H1 (cell line): ENCODE measurements around the gene FITM1. TPM values are rescaled to one million over a fixed set of nuclear protein-coding genes. Genes with fewer than 3 reads are reported as not detected.
A peak's percentile ranks its signal among the peaks of the same experiment; 100 is the strongest.

Experiments
- CBX5 ChIP-seq: fragments of 300-800, 300-1000 bp; sonication (generic); IDR thresholded peaks from 2 replicates; pipeline ENCODE4 v1.7.1; 2016; ENCODE audit warnings: antibody characterized with exemption, low read length, low read depth
- CBX8 ChIP-seq: fragments of 300-800, 300-1000 bp; sonication (generic); IDR thresholded peaks from 2 replicates; pipeline ENCODE4 v1.7.1; 2016; ENCODE audit warnings: low read depth, low read length, borderline replicate concordance
- CEBPB ChIP-seq: IDR thresholded peaks from 2 replicates; pipeline ENCODE4 v1.6.1; 2012; ENCODE audit warnings: low read depth, low read length
- CREB1 ChIP-seq: IDR thresholded peaks from 2 replicates; pipeline ENCODE4 v1.6.1; 2012; ENCODE audit warnings: inconsistent platforms
- E2F6 ChIP-seq: IDR thresholded peaks from 2 replicates; pipeline ENCODE4 v1.6.1; 2012; ENCODE audit warnings: inconsistent platforms
- EGR1 ChIP-seq: IDR thresholded peaks from 2 replicates; pipeline ENCODE4 v1.6.1; 2011; ENCODE audit warnings: low read depth, low read length, borderline replicate concordance
- EZH2 ChIP-seq: fragments of 200-600 bp; sonication (generic); IDR thresholded peaks from 2 replicates; pipeline ENCODE4 v1.7.1; 2012; ENCODE audit warnings: low read depth, mild to moderate bottlenecking, moderate library complexity, low read length, inconsistent platforms; ENCODE audit not compliant: severe bottlenecking
- GTF2F1 ChIP-seq: IDR thresholded peaks from 2 replicates; pipeline ENCODE4 v1.6.1; 2012; ENCODE audit warnings: low read depth, low read length, improper control_type of control experiment, borderline replicate concordance
- JUND ChIP-seq: IDR thresholded peaks from 2 replicates; pipeline ENCODE4 v1.6.1; 2011; ENCODE audit warnings: mild to moderate bottlenecking, improper control_type of control experiment, low read length
- KDM1A ChIP-seq: fragments of 200-600, 300-600 bp; sonication (generic); IDR thresholded peaks from 2 replicates; pipeline ENCODE4 v1.7.1; 2016; ENCODE audit warnings: mild to moderate bottlenecking, low read length, borderline replicate concordance
- MAFK ChIP-seq: IDR thresholded peaks from 2 replicates; pipeline ENCODE4 v1.6.1; 2012; ENCODE audit warnings: low read depth, mild to moderate bottlenecking, improper control_type of control experiment, low read length
- PHF8 ChIP-seq: fragments of 200-600 bp; sonication (generic); conservative IDR thresholded peaks from 2 replicates; pipeline ENCODE4 v1.7.1; 2012; ENCODE audit warnings: low read depth, mild to moderate bottlenecking, inconsistent platforms, low read length, moderate library complexity
- POLR2A ChIP-seq, 2 experiments: IDR thresholded peaks; 1 replicate in 1 of 2; 2 replicates in 1 of 2; pipeline ENCODE4 v1.6.1; 2011; ENCODE audit warnings: low read depth in 2 of 2, low read length in 2 of 2, mild to moderate bottlenecking in 2 of 2; ENCODE audit errors: control extremely low read depth in 1 of 2
- POU5F1 ChIP-seq: IDR thresholded peaks from 2 replicates; pipeline ENCODE4 v1.6.1; 2011; ENCODE audit warnings: low read depth, mild to moderate bottlenecking, low read length, moderate library complexity
- RAD21 ChIP-seq, 2 experiments: IDR thresholded peaks in 1 of 2; conservative IDR thresholded peaks in 1 of 2; 2 replicates each; pipeline ENCODE4 v1.6.1; 2011; ENCODE audit warnings: low read depth in 2 of 2, low read length in 2 of 2, improper control_type of control experiment in 1 of 2, inconsistent platforms in 1 of 2, mild to moderate bottlenecking in 1 of 2, moderate library complexity in 1 of 2
- RBBP5 ChIP-seq: IDR thresholded peaks from 2 replicates; pipeline ENCODE4 v1.7.1; 2012; ENCODE audit warnings: low read depth, mild to moderate bottlenecking, inconsistent platforms, low read length, moderate library complexity, borderline replicate concordance
- SAP30 ChIP-seq: fragments of 300-600 bp; sonication (generic); IDR thresholded peaks from 2 replicates; pipeline ENCODE4 v1.7.1; 2012; ENCODE audit warnings: low read length, moderate library complexity, mild to moderate bottlenecking, inconsistent platforms; ENCODE audit not compliant: insufficient read depth, insufficient replicate concordance
- SIX5 ChIP-seq: IDR thresholded peaks from 2 replicates; pipeline ENCODE4 v1.6.1; 2011; ENCODE audit warnings: mild to moderate bottlenecking, low read depth, low read length
- SP4 ChIP-seq: IDR thresholded peaks from 2 replicates; pipeline ENCODE4 v1.6.1; 2012; ENCODE audit warnings: low read length, inconsistent platforms
- SRF ChIP-seq: IDR thresholded peaks from 2 replicates; pipeline ENCODE4 v1.6.1; 2011; ENCODE audit warnings: mild to moderate bottlenecking, low read depth, low read length, moderate library complexity
- TAF1 ChIP-seq: IDR thresholded peaks from 2 replicates; pipeline ENCODE4 v1.6.1; 2011; ENCODE audit warnings: mild to moderate bottlenecking, low read depth, low read length
- USF2 ChIP-seq: IDR thresholded peaks from 2 replicates; pipeline ENCODE4 v1.6.1; 2011; ENCODE audit warnings: low read length, improper control_type of control experiment
- polyA plus RNA-seq, 7 experiments: library from polyadenylated mRNA; depleted of rRNA in 3 of 7; stranded (reverse) in 5 of 7; unstranded in 2 of 7; fragments of >200 nt in 5 of 7; fragments of 200-250 nt in 2 of 7; gene quantifications; 1 replicate in 5 of 7; 2 replicates in 1 of 7; 4 replicates in 1 of 7; pipeline versions ENCODE4 v1.2.1 to v1.2.3, GENCODE V29; 2011 to 2013; ENCODE audit warnings: missing spikeins in 2 of 7, mixed read lengths in 2 of 7
- total RNA-seq: library from RNA; stranded (reverse); fragmentation: NEBNext Ultra II Directional; extraction: Animal tissue kit (Norgen Biotek cat#: 25700); gene quantifications from 2 replicates; pipeline ENCODE4 v1.2.1, GENCODE V29; 2021

FITM1 gene
- total and polyA plus RNA-seq, 2 of the 8 experiments (the other 6 are each of a cell fraction or from before 2014, with no cell fraction given), result 0.53 to 0.76 TPM

GRCh38 chr14:24093901-24094840, 36.3 kb upstream of the FITM1 start, which contains the start of gene PCK2 (continued):
- TF ChIP-seq RAD21 (IDR thresholded peaks at IDR 0.05 in 1 of 2, conservative IDR thresholded peaks at IDR 0.05 in 1 of 2; ENCODE audit: low read depth in 2 of 2, low read length in 2 of 2) (no peak), SIX5 (no peak), USF2 (no peak), JUND (no peak), MAFK (no peak), CEBPB (peak; percentile 90), SAP30 (no peak), EZH2 (no peak), TAF1 (peak; percentile 79), SP4 (no peak), CBX8 (no peak), CREB1 (peak; percentile 7; the same call in 1 of the 2 replicates), GTF2F1 (peak; percentile 53; the same call in 1 of the 2 replicates), POLR2A (IDR thresholded peaks at IDR 0.05; ENCODE audit: control extremely low read depth in 1 of 2, low read depth in 2 of 2, low read length in 2 of 2) (peak; percentile 87 to 97), EGR1 (peak; percentile 93; the same call in 1 of the 2 replicates), RBBP5 (no peak), POU5F1 (no peak), CBX5 (no peak), PHF8 (peak; percentile 67), E2F6 (peak; percentile 65; the same call in 1 of the 2 replicates), KDM1A (no peak), SRF (no peak)
